Esophagus squamous epithelium (tissue), 4 donors: Measurements from ENCODE around the gene NAA25.

Experiments used
- POLR2A ChIP-seq, 4 donors: fragments of 450-650 bp; IDR thresholded peaks; one replicate each; pipeline ENCODE4 v1.6.1; 2017; ENCODE audit warnings: antibody characterized with exemption in 4 of 4, mild to moderate bottlenecking in 4 of 4, moderate library complexity in 3 of 4
- TF ChIP-seq, protein P1 (sequence below), 6 experiments: fragments of 450-650 bp in 4 of 6; fragments of 200-600 bp in 2 of 6; sonication (generic) in 2 of 6; IDR thresholded peaks; one replicate each; pipeline ENCODE4 v1.5.1; 2016 to 2019; ENCODE audit warnings: antibody characterized with exemption in 6 of 6, mild to moderate bottlenecking in 4 of 6, moderate library complexity in 4 of 6

DNA sequence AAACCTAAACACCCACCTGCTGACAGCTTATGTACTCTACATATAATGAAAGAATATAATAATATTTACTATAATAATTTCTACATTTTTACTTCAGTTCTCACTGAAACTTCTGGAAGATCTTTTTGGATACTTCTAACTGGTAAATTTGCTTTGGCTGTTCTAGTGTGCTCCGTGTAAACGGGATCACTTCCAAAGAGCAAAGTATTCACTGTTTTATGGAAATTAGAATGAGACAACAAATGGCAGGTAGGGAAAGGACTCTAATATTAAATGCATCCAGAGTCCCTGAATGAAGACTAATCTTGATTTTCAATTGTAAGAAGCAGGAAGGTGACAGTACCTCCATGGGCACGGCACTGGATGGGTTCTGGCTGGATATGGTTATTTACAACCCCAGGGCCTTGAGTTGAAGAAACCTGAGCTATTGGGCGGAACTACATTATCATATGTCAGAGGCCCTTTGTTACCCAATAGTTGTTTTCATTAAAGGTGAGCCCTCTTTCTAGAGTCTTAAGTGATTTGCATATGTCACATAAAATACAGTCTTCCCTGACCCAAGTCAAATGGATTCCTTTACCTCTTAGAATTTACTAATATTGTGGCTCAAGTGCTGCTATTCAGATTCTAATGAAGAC lies 84.7 kb downstream of the NAA25 start:
- TF ChIP-seq, protein P1, sequence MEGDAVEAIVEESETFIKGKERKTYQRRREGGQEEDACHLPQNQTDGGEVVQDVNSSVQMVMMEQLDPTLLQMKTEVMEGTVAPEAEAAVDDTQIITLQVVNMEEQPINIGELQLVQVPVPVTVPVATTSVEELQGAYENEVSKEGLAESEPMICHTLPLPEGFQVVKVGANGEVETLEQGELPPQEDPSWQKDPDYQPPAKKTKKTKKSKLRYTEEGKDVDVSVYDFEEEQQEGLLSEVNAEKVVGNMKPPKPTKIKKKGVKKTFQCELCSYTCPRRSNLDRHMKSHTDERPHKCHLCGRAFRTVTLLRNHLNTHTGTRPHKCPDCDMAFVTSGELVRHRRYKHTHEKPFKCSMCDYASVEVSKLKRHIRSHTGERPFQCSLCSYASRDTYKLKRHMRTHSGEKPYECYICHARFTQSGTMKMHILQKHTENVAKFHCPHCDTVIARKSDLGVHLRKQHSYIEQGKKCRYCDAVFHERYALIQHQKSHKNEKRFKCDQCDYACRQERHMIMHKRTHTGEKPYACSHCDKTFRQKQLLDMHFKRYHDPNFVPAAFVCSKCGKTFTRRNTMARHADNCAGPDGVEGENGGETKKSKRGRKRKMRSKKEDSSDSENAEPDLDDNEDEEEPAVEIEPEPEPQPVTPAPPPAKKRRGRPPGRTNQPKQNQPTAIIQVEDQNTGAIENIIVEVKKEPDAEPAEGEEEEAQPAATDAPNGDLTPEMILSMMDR (IDR thresholded peaks at IDR 0.05): no peak
- TF ChIP-seq POLR2A (IDR thresholded peaks at IDR 0.05): no peak
